SK-N-MC (cell line): ENCODE results near the gene AP2B1.

ENCODE experiments used
- DNase-seq: peaks from one replicate; pipeline ENCODE4 v3.0.0-alpha.2; 2011; ENCODE audit warnings: low read depth, low spot score
- H3K27ac ChIP-seq: fragments of 200-600 bp; sonication (generic); 2 replicates; pipeline ENCODE4 v1.5.1; 2016; ENCODE audit warnings: mixed run types
- H3K36me3 ChIP-seq: fragments of 200-600 bp; sonication (generic); 2 replicates; pipeline ENCODE4 v1.6.1; 2017; ENCODE audit warnings: antibody characterized with exemption, low read length, mixed read lengths; ENCODE audit not compliant: insufficient read depth
- H3K4me3 ChIP-seq: fragments of 200-600 bp; sonication (generic); 2 replicates; pipeline ENCODE4 v1.5.1; 2016
- H3K9ac ChIP-seq: fragments of 200-600 bp; sonication (generic); 2 replicates; pipeline ENCODE4 v1.8.0; 2017; ENCODE audit warnings: mixed run types, mixed read lengths; ENCODE audit not compliant: insufficient read length
- H3K9me3 ChIP-seq: fragments of 200-600 bp; sonication (generic); 2 replicates; pipeline ENCODE4 v1.6.1; 2017; ENCODE audit warnings: low read depth, mild to moderate bottlenecking, antibody characterized with exemption, low read length, moderate library complexity, mixed read lengths
- EZH2 ChIP-seq: fragments of 200-600 bp; sonication (generic); IDR thresholded peaks from one replicate; pipeline ENCODE4 v1.6.1; 2017; ENCODE audit warnings: antibody characterized with exemption
- FOXP2 ChIP-seq: optimal IDR thresholded peaks from 2 replicates; pipeline ENCODE3; 2011; ENCODE audit warnings: mild to moderate bottlenecking, moderate library complexity; ENCODE audit not compliant: insufficient read depth; ENCODE audit errors: extremely low read length, control extremely low read depth
- POLR2AphosphoS5 ChIP-seq: IDR thresholded peaks from 2 replicates; pipeline ENCODE4 v1.6.1; 2012; ENCODE audit warnings: mild to moderate bottlenecking, low read depth, low read length, borderline replicate concordance

AP2B1 gene

GRCh38 chr17:35738519-35739133 is 151.5 kb downstream of the AP2B1 start:
- Histone ChIP-seq H3K9me3 (no peaks in the 10 kb centered on the region), H3K27ac (no peak overlapping the region), H3K9ac (no peak overlapping the region), H3K4me3 (no peak overlapping the region), H3K36me3 (no peaks in the 10 kb centered on the region)
- TF ChIP-seq FOXP2 (no peak), POLR2AphosphoS5 (no peak), EZH2 (no peak)
- no peak for DNase-seq

GRCh38 chr17:35740216-35740615 is 153.1 kb downstream of the AP2B1 start:
- Histone ChIP-seq H3K9me3 (no peaks in the 10 kb centered on the region), H3K9ac (no peak overlapping the region), H3K36me3 (no peaks in the 10 kb centered on the region), H3K4me3 (no peak overlapping the region), H3K27ac (no peak overlapping the region)
- DNase-seq = no peak
- TF ChIP-seq FOXP2 = no peak
- no peak for TF ChIP-seq EZH2
- TF ChIP-seq POLR2AphosphoS5 = no peak

DNA sequence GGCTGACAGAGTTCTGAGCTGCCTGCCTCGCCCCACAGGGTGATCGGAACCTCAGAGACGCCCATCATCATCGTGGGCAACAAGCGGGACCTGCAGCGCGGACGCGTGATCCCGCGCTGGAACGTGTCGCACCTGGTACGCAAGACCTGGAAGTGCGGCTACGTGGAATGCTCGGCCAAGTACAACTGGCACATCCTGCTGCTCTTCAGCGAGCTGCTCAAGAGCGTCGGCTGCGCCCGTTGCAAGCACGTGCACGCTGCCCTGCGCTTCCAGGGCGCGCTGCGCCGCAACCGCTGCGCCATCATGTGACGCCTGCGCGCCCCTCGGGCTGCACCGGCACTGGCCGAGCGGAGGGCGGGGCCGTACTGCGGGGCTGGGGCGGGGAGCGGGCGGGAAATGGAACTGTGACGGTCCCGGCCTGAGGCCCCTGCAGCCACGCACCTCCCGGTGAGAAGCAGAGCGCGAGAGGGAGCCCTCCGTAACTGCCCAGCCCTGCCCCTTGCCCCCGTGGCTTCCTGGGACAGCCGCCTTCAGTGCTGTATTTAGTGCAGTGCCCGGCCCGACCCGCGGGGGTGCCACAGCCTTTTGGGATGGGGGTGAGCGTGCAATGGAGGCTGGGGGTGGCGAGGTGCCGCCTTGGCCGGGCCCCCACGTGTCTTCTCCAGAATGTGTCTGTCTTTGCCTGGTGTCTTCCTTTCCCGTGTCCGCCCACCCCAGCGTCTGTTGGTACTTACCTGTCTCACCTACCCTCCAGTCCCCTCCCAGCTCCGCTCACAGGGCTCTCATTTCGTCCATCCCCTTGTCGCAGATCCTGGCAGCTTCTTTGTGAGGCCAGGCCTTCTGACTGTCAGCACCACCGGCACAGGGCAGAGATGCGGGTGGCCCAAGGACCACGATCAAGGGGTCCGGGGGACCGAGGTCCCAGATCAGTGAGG is 154.1 kb downstream of the AP2B1 start:
- Histone ChIP-seq H3K4me3 (no peak overlapping the region), H3K9ac (no peak overlapping the region), H3K9me3 (no peaks in the 10 kb centered on the region), H3K27ac (no peak overlapping the region), H3K36me3 (no peaks in the 10 kb centered on the region)
- no peak for TF ChIP-seq POLR2AphosphoS5
- no peak for TF ChIP-seq FOXP2
- TF ChIP-seq EZH2 = no peak
- no peak for DNase-seq

GRCh38 chr17:35742496-35742895 is 155.4 kb downstream of the AP2B1 start:
- H3K9ac ChIP-seq = no peak overlapping the region
- no peak for TF ChIP-seq FOXP2
- TF ChIP-seq EZH2 = no peak
- TF ChIP-seq POLR2AphosphoS5 = no peak
- no peaks in the 10 kb centered on the region for H3K9me3 ChIP-seq
- H3K27ac ChIP-seq = no peak overlapping the region
- H3K36me3 ChIP-seq = no peaks in the 10 kb centered on the region
- no peak for DNase-seq
- no peak overlapping the region for H3K4me3 ChIP-seq

GRCh38 chr17:35742896-35743477 is 155.9 kb downstream of the AP2B1 start:
- H3K9me3 ChIP-seq = no peaks in the 10 kb centered on the region
- DNase-seq = no peak
- H3K4me3 ChIP-seq = no peak overlapping the region
- H3K27ac ChIP-seq = no peak overlapping the region
- TF ChIP-seq EZH2 = no peak
- TF ChIP-seq POLR2AphosphoS5 = no peak
- no peak for TF ChIP-seq FOXP2
- no peaks in the 10 kb centered on the region for H3K36me3 ChIP-seq
- H3K9ac ChIP-seq = no peak overlapping the region

DNA sequence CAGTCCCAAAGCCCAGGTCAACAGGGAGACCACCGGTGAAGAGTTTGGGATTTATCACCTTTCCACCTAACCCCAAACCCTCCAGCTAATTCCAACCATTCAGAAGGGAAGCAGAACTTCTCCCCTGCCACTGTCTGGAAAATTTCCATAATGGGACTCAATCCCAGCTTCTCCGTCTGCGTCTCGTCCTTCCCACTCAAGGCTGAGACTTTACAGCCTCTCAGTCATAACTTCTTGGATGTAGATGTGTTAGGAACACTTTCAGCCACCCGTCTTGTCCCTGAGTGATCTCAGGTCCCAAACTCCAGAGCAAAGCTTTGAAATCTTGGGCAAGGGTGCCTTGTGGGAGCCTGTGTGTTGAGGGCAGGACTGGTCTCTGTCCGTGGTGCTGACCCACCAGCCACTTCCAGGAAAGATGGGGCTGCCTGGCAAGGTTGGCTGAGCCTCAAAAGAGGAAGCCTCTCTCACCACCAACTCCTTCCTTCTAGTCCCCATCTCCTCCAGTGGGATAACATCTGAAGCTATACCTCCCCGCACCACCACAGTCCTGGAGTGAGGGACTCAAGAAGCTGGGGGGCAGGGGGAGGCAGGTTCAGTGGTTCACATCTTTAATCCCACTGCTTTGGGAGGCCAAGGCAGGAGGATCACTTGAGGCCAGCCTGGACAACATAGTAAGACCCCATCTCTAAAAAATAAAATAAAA is 156.7 kb downstream of the AP2B1 start:
- Histone ChIP-seq H3K27ac (no peak overlapping the region), H3K9ac (no peak overlapping the region), H3K9me3 (no peaks in the 10 kb centered on the region), H3K36me3 (no peaks in the 10 kb centered on the region), H3K4me3 (no peak overlapping the region)
- TF ChIP-seq POLR2AphosphoS5 (no peak), FOXP2 (no peak)
- DNase-seq = no peak

GRCh38 chr17:35744830-35745229 is 157.7 kb downstream of the AP2B1 start:
- TF ChIP-seq POLR2AphosphoS5 (no peak), EZH2 (no peak), FOXP2 (no peak)
- no peaks in the 10 kb centered on the region for H3K9me3 ChIP-seq
- no peak overlapping the region for H3K27ac ChIP-seq
- no peak overlapping the region for H3K9ac ChIP-seq
- no peak overlapping the region for H3K4me3 ChIP-seq
- DNase-seq = no peak
- H3K36me3 ChIP-seq = no peaks in the 10 kb centered on the region

GRCh38 chr17:35745246-35745645 is 158.1 kb downstream of the AP2B1 start:
- no peak overlapping the region for H3K27ac ChIP-seq
- no peaks in the 10 kb centered on the region for H3K9me3 ChIP-seq
- H3K9ac ChIP-seq = no peak overlapping the region
- no peak for TF ChIP-seq EZH2
- TF ChIP-seq POLR2AphosphoS5 = no peak
- TF ChIP-seq FOXP2 = no peak
- H3K36me3 ChIP-seq = no peaks in the 10 kb centered on the region
- no peak for DNase-seq
- no peak overlapping the region for H3K4me3 ChIP-seq
